ENCODE measurements around the gene SPINT2.

SPINT2 gene

GRCh38 chr19:38303517-38304351 lies 39.4 kb downstream of the SPINT2 start, which contains the start of gene C19orf33:
C19orf33 (plus strand) TSS chr19:38304251; CDS start chr19:38304262, 11 bp downstream.
- no peak for FAIRE-seq

- FAIRE-seq = no peak
These were observed 40.0 kb downstream of the SPINT2 start for GRCh38 chr19:38304352-38304865.

DNA sequence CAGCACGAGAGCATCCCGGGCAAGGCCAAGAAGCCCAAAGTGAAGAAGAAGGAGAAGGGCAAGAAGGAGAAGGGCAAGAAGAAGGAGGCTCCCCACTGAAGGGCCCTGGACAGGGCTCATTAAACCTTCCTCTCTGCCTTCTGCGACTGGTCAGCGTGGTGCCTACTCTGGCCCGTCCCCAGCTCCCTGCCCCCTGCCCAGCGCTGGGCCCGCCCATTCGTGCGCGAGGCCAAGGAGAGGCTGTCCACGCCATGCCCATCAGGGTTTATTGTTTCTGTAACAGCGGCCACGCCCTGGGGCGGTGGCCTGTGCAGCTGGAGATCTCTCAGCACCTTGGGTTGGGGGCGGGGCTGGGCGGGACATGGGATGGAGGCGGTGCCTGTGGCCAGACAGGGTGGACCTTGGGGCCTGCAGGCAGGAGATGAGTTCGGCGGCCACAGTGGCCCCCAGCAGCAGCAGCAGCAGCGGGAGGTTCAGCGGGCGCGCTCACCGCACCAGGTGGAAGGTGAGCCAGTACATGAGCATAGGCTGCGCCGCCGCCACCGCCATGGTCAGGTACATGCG lies 40.6 kb downstream of the SPINT2 start:
- FAIRE-seq = no peak

- no peak for FAIRE-seq
These were observed 41.9 kb downstream of the SPINT2 start for GRCh38 chr19:38306236-38306635.

GRCh38 chr19:38307076-38307475 lies 42.7 kb downstream of the SPINT2 start:
- FAIRE-seq = no peak

- no peak for FAIRE-seq
These were observed 43.2 kb downstream of the SPINT2 start for GRCh38 chr19:38307597-38307996.

GRCh38 chr19:38308006-38308766 lies 43.8 kb downstream of the SPINT2 start:
- FAIRE-seq = no peak

- no peak for FAIRE-seq
These were observed 44.7 kb downstream of the SPINT2 start for GRCh38 chr19:38308926-38309614.

DNA sequence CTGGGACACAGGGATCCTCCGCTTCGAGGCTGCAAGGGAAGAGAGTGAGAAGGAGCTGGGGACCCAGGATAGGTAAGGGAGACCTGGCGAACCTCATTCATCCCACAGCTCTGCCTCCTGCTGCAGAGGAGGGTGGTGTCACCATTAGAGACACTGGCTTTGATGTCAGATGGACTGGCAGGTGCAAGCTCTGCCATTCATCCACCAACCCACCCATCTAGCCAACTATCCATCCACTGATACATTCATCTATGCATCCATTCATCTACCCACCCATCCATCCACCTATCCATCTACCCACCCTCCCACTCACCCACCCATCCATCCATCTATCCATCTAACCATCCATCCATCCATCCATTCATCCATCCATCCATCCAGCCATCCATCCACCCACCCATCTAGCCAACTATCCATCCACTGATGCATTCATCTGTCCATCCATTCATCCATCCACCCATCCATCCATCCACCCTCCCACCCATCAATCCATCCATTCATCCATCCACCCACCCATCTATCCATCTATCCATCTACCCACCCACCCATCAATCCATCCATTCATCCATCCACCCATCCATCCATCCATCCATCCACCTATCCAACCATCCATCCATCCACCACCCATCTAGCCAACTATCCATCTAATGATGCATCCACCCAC lies 45.4 kb downstream of the SPINT2 start:
- FAIRE-seq = no peak

GRCh38 chr19:38310279-38310670 lies 45.9 kb downstream of the SPINT2 start:
- no peak for FAIRE-seq

- no peak for FAIRE-seq
These were observed 46.6 kb downstream of the SPINT2 start for GRCh38 chr19:38310986-38311385.

DNA sequence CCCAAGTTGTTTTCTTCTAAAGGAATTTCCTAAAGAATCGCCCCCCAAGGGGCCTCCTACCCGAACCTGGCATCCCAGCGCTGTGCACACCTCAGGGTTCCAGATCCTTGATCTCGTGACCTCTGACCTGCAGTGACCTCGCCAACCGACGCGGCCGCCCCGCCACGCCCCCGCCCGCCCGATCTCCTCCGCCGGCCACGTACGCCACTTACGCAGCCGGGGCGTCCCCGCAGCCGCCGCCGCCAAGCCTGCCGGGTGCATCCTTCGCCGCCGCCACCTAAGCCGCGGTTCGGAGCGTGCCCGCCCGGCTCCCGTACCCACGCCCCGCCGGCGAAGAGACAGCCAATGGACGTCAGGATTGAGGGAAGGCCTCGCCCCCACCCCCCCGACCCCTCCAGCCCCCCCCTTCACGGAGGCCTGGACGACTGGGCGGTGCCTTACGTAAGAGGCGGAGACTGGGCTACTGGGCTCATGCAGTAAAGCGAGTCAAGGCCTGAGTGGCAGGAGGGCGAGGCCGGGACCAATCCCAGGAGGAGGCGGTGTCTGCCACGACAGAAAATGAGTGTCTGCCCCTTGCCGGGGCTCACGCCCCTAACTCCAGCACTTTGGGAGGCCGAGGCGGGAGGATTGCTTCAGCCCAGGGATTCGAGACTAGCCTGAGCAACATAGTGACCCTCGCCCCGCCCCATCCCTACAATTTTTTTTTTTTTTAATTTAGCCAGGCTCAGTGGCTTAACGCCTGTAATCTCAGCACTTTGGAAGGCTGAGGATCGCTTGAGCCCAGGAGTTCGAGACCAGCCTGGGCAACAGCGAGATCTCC lies 51.5 kb downstream of the SPINT2 start, which contains the start of gene YIF1B:
Gene YIF1B, minus strand, starts transcription at position 291 of the 820 bp plus-strand sequence. Its CDS starts 30 bp downstream, at position 261.
- FAIRE-seq = no peak

- FAIRE-seq = no peak
These were observed 52.2 kb downstream of the SPINT2 start for GRCh38 chr19:38316477-38317067.

- FAIRE-seq = no peak
These were observed 52.8 kb downstream of the SPINT2 start for GRCh38 chr19:38317104-38317612.

GRCh38 chr19:38318660-38319059 lies 54.3 kb downstream of the SPINT2 start:
- no peak for FAIRE-seq

DNA sequence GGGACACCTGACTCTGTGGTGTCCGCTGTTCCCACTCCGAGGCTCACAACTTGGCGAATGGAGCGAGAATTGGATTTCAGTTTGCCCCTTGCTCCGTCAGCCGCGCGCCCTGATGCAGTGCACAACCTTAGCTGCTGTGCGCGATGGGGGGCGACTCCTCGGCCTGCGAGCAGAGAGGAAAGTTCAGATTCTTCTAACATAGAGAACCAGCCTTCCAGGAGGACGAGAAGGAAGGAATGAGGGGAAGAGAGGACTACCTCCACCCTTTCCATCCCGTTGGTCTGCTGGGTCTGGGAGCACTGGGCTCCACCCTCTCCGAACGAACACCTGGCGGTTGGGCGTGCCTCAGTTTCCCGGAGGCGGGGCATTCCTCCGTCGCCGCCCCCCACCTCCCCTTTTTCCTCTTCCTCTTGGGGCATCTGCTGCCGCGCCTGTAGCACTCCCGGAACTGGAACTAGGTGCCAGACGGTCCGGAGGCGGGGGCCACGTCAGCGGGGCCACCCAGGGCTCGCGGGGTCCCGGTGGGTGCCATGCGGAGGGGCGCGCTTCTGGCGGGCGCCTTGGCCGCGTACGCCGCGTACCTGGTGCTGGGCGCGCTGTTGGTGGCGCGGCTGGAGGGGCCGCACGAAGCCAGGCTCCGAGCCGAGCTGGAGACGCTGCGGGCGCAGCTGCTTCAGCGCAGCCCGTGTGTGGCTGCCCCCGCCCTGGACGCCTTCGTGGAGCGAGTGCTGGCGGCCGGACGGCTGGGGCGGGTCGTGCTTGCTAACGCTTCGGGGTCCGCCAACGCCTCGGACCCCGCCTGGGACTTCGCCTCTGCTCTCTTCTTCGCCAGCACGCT lies 55.3 kb downstream of the SPINT2 start, which contains the start of gene KCNK6:
Gene KCNK6, plus strand, starts transcription at position 425 of the 838 bp plus-strand sequence. Its CDS starts 106 bp downstream, at position 531.
- no peak for FAIRE-seq

DNA sequence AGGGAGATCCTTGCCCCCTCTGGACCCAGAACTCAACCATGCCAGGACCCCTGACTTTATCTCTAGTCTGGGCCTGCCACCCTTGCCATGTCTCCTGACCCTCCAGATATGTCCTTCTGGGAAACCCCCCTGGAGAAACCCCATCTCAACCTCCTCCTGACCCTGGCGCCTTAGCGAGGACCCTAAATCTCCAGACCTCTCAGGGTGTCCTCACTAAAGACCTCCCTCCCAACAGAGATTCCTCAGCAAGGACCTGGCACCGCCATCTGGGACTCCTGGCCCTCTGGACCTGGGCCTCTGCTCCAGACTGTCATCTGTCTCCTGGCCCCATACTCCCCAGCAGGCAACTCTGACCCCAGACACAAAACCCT lies 56.6 kb downstream of the SPINT2 start:
- FAIRE-seq = no peak

DNA sequence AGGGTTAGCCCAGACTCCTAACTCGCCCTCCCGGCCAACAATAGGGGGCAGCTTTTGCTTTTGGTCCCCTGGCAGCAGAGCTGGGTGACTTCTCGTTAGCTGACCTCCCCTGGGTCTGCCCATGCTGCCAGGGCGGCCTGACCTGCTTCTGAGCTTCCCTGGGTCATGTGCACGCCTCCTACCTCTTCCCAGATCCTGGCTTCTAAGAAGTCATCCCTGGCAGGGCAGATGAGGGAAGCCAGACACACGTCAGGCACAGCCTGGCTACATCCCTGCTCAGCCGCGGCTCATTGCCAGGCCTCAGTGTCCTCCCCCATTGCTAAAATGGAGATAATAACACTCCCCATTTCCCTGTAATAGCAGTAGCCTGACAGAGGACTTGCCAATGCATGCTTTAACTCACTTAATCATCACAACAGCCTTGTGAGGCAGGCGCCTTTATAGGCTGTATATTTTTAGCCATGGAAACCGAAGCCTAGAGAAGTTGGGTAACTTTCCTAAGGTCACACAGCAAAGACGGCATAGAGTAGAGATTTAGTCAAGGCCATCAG lies 57.3 kb downstream of the SPINT2 start:
- peak; percentile 33 for FAIRE-seq

DNA sequence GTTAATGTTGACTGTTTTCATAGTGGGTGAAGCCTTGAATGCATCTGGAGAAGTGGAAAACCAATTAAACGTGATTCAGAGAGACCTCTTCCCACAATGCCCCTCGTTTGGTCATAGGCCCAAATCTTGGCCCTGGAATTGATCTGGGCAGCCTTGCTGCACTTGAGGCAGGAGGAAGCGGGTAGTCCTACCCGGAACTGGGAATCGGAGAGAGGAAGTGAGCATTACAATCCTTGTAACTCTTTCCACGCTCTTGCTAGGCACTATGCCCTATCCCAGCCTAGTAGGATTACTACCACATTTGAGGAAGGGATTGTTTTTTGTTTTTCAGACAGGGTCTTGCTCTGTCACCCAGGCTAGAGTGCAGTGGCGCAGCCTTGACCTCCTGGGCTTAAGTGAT lies 58.9 kb downstream of the SPINT2 start:
- FAIRE-seq = no peak
